HepG2 (cell line): ENCODE measurements around the gene OAS1. TPM values are rescaled to one million over a fixed set of nuclear protein-coding genes. Genes with fewer than 3 reads are reported as not detected.

Experiments used
- HDAC6 ChIP-seq: fragments of 200-600 bp; sonication (generic); IDR thresholded peaks from 2 replicates; pipeline ENCODE4 v1.7.0; 2017; ENCODE audit warnings: mild to moderate bottlenecking, antibody characterized with exemption, low read length, low read depth
- HMG20A ChIP-seq: IDR thresholded peaks from 2 replicates; pipeline ENCODE4 v1.6.1; 2016; ENCODE audit warnings: borderline replicate concordance
- MED1 ChIP-seq: sonication (generic); formaldehyde crosslinking; IDR thresholded peaks from 2 replicates; pipeline ENCODE4 v1.4.0; 2020; ENCODE audit warnings: missing genetic modification reagents
- PAXIP1 ChIP-seq: sonication (generic); formaldehyde crosslinking; conservative IDR thresholded peaks from 2 replicates; pipeline ENCODE4 v1.4.0; 2020; ENCODE audit warnings: mild to moderate bottlenecking, missing genetic modification reagents, moderate library complexity
- ZBTB2 ChIP-seq: sonication (generic); formaldehyde crosslinking; IDR thresholded peaks from 2 replicates; pipeline ENCODE4 v1.8.0; 2022; ENCODE audit warnings: low read depth, missing genetic modification reagents
- ZEB1 ChIP-seq: IDR thresholded peaks from 2 replicates; pipeline ENCODE4 v1.6.1; 2012; ENCODE audit warnings: mild to moderate bottlenecking, low read depth, inconsistent platforms; ENCODE audit not compliant: insufficient replicate concordance
- ZKSCAN8 ChIP-seq: IDR thresholded peaks from 2 replicates; pipeline ENCODE4 v1.6.1; 2016; ENCODE audit warnings: borderline replicate concordance, missing genetic modification reagents, missing compliant biosample characterization
- ZNF12 ChIP-seq: sonication (generic); formaldehyde crosslinking; IDR thresholded peaks from 2 replicates; pipeline ENCODE4 v1.5.0; 2020; ENCODE audit warnings: missing genetic modification reagents
- ZNF704 ChIP-seq: sonication (generic); formaldehyde crosslinking; IDR thresholded peaks from 2 replicates; pipeline ENCODE4 v1.8.1; 2023; ENCODE audit warnings: mild to moderate bottlenecking, inconsistent platforms, moderate library complexity, missing genetic modification reagents, borderline replicate concordance
- polyA plus RNA-seq, 8 experiments: library from polyadenylated mRNA; depleted of rRNA in 3 of 8; stranded (reverse) in 7 of 8; unstranded in 1 of 8; fragments of >200 nt; fragmentation: Illumina TruSeq in 4 of 8; extraction: Trizol in 4 of 8; gene quantifications; 2 replicates each; pipeline versions ENCODE4 v1.2.1 to v1.2.3, GENCODE V29; 2011 to 2016; ENCODE audit warnings: low read depth in 4 of 8, missing spikeins in 1 of 8, mixed read lengths in 1 of 8; ENCODE audit not compliant: insufficient read depth in 1 of 8
- total RNA-seq, 5 experiments: library from RNA; depleted of rRNA; stranded (reverse); fragments of >200 nt; fragmentation: Illumina TruSeq; extraction: Trizol; gene quantifications; 2 replicates each; pipeline ENCODE4 v1.2.3, GENCODE V29; 2016; ENCODE audit warnings: low read depth in 1 of 5
- TF ChIP-seq, protein P1 (sequence below): sonication (generic); formaldehyde crosslinking; IDR thresholded peaks from 2 replicates; pipeline ENCODE4 v1.4.0; 2020; ENCODE audit warnings: mild to moderate bottlenecking, missing genetic modification reagents

The OAS1 gene
- total and polyA plus RNA-seq, 2 of the 13 experiments (the other 11 are each of a cell fraction or from before 2014, with no cell fraction given) = 6.5 to 10.6 TPM

- TF ChIP-seq PAXIP1 (CRISPR knock-in tag) = peak; percentile 71
- TF ChIP-seq ZEB1 = no peak
- peak; percentile 27; the same call in 1 of the 2 replicates for TF ChIP-seq ZNF12 (CRISPR knock-in tag)
- no peak for TF ChIP-seq ZNF704 (CRISPR knock-in tag)
- TF ChIP-seq, protein P1, sequence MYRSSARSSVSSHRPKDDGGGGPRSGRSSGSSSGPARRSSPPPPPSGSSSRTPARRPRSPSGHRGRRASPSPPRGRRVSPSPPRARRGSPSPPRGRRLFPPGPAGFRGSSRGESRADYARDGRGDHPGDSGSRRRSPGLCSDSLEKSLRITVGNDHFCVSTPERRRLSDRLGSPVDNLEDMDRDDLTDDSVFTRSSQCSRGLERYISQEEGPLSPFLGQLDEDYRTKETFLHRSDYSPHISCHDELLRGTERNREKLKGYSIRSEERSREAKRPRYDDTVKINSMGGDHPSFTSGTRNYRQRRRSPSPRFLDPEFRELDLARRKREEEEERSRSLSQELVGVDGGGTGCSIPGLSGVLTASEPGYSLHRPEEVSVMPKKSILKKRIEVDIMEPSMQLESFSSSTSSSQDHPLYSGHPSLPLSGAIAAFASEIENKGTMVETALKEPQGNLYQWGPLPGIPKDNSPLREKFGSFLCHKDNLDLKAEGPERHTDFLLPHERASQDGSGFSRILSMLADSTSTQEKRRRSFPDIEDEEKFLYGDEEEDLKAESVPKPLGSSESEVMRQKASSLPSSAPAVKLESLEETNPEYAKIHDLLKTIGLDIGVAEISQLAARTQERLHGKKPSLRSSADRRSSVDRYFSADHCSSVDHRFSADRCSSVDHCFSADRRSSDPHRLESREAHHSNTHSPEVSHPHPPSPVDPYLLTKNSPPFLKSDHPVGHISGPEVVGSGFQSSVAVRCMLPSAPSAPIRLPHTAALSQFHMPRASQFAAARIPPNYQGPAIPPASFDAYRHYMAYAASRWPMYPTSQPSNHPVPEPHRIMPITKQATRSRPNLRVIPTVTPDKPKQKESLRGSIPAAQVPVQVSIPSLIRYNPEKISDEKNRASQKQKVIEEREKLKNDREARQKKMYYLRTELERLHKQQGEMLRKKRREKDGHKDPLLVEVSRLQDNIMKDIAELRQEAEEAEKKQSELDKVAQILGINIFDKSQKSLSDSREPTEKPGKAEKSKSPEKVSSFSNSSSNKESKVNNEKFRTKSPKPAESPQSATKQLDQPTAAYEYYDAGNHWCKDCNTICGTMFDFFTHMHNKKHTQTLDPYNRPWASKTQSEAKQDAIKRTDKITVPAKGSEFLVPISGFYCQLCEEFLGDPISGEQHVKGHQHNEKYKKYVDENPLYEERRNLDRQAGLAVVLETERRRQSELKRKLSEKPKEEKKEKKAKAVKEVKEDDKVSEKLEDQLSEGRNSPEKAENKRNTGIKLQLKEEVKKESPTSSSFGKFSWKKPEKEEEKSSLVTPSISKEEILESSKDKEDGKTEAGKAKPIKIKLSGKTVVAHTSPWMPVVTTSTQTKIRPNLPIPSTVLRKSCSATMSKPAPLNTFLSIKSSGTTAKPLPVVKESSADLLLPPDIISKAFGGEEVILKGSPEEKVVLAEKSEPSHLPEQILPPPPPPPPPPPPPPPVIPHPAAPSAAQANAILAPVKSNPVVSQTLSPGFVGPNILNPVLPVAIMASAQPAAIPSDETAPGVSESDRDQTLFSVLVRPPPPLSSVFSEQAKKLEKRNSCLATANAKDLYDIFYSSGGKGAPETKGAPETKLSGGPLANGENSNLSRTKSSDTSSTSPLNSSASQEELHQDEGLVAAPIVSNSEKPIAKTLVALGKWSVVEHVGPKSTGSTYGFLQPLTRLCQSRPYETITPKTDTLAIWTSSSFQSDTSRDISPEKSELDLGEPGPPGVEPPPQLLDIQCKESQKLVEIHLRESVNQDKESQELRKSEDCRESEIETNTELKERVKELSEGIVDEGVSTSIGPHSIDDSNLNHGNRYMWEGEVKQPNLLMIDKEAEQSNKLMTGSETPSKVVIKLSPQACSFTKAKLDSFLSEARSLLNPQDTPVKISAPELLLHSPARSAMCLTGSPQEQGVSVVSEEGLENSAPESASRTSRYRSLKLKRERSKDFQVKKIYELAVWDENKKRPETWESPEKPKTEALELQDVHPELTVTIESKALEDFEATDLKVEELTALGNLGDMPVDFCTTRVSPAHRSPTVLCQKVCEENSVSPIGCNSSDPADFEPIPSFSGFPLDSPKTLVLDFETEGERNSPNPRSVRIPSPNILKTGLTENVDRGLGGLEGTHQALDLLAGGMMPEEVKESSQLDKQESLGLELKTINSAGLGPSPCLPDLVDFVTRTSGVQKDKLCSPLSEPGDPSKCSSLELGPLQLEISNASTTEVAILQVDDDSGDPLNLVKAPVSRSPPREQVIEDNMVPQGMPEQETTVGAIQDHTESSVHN (CRISPR knock-in tag) = 0 out of 2 replicates have a peak, but pooled peaks have one; percentile 32
- TF ChIP-seq ZKSCAN8 (CRISPR knock-in tag) = no peak
- TF ChIP-seq HMG20A = peak; percentile 51; the same call in 1 of the 2 replicates
- no peak for TF ChIP-seq HDAC6
- TF ChIP-seq ZBTB2 (CRISPR knock-in tag) = no peak
- peak; percentile 23; the same call in 1 of the 2 replicates for TF ChIP-seq MED1
These were observed 18.2 kb downstream of the OAS1 start (continued) for GRCh38 chr12:112924986-112925385.
